SK-N-SH (cell line): ENCODE data around the gene SLC22A8. TPM values are rescaled to one million over a fixed set of nuclear protein-coding genes. Genes with fewer than 3 reads are reported as not detected.

Experiments
- CTCF ChIA-PET: fragments of 300-600, 350-600 bp; formaldehyde crosslinking; extraction: SDS; loops from one replicate; lab custom pipeline; 2021; lab: Yijun Ruan, JAX
- POLR2A ChIA-PET: fragments of 350-600 bp; sonication (Branson Sonifier 250); formaldehyde crosslinking; extraction: SDS; loops from one replicate; lab custom pipeline; 2020; ENCODE audit warnings: antibody characterized with exemption, inconsistent platforms; lab: Yijun Ruan, JAX
- DNase-seq: peaks from one replicate; pipeline ENCODE4 v3.0.0; 2012
- H2AFZ ChIP-seq: fragments of 200-600 bp; sonication (generic); 2 replicates; pipeline ENCODE4 v1.8.1; 2016; ENCODE audit warnings: antibody characterized with exemption, mild to moderate bottlenecking, low read depth
- H3F3A ChIP-seq: fragments of 200-600 bp; sonication (generic); replicated peaks from 2 replicates; pipeline ENCODE3; 2016; ENCODE audit warnings: antibody characterized with exemption, mild to moderate bottlenecking; ENCODE audit not compliant: insufficient read depth
- H3K27ac ChIP-seq, 2 experiments: fragments of 200-500 bp in 1 of 2; fragments of 200-600 bp in 1 of 2; sonication (Bioruptor generic) in 1 of 2; sonication (generic), shearing (Covaris generic) in 1 of 2; 2 replicates each; pipeline versions ENCODE4 v1.5.1 to v1.6.1; 2014 to 2016; ENCODE audit warnings: low read depth in 2 of 2, inconsistent platforms in 1 of 2, low read length in 1 of 2, mild to moderate bottlenecking in 1 of 2, mixed read lengths in 1 of 2
- H3K27me3 ChIP-seq: fragments of 200-600 bp; sonication (generic), shearing (Covaris generic); 2 replicates; pipeline ENCODE4 v1.6.1; 2016; ENCODE audit warnings: mixed run types; ENCODE audit not compliant: insufficient read depth
- H3K36me3 ChIP-seq, 2 experiments: fragments of 200-500 bp in 1 of 2; fragments of 200-600 bp in 1 of 2; sonication (Bioruptor generic) in 1 of 2; sonication (generic) in 1 of 2; replicated peaks in 1 of 2; 2 replicates each; pipeline versions ENCODE3 to v1.5.1; 2014 to 2016; ENCODE audit warnings: low read length in 1 of 2, mild to moderate bottlenecking in 1 of 2; ENCODE audit not compliant: insufficient read depth in 2 of 2, control insufficient read depth in 1 of 2
- H3K4me1 ChIP-seq, 2 experiments: fragments of 200-500 bp in 1 of 2; fragments of 200-600 bp in 1 of 2; sonication (Bioruptor generic) in 1 of 2; sonication (generic), shearing (Covaris generic) in 1 of 2; 2 replicates each; pipeline versions ENCODE4 v1.5.1 to v1.6.1; 2014 to 2016; ENCODE audit warnings: low read depth in 1 of 2, low read length in 1 of 2, mixed run types in 1 of 2; ENCODE audit not compliant: insufficient read depth in 2 of 2, control insufficient read depth in 1 of 2
- H3K4me2 ChIP-seq: fragments of 200-600 bp; sonication (generic), shearing (Covaris generic); 2 replicates; pipeline ENCODE4 v1.6.1; 2017; ENCODE audit warnings: mixed run types
- H3K4me3 ChIP-seq, 2 experiments: fragments of 200-500 bp in 1 of 2; fragments of 200-600 bp in 1 of 2; sonication (Bioruptor generic) in 1 of 2; sonication (generic), shearing (Covaris generic) in 1 of 2; 2 replicates each; pipeline versions ENCODE4 v1.5.1 to v1.8.1; 2014 to 2016; ENCODE audit warnings: low read depth in 2 of 2, inconsistent platforms in 1 of 2, low read length in 1 of 2, mild to moderate bottlenecking in 1 of 2, mixed read lengths in 1 of 2, moderate library complexity in 1 of 2
- H3K79me2 ChIP-seq: fragments of 200-600 bp; sonication (generic); 2 replicates; pipeline ENCODE4 v1.8.1; 2017; ENCODE audit warnings: mild to moderate bottlenecking; ENCODE audit not compliant: insufficient read depth
- H3K9ac ChIP-seq: fragments of 200-600 bp; sonication (generic); 2 replicates; pipeline ENCODE4 v1.6.1; 2017; ENCODE audit warnings: mixed run types
- H3K9me2 ChIP-seq: fragments of 200-600 bp; sonication (generic); 2 replicates; pipeline ENCODE4 v1.6.1; 2017; ENCODE audit warnings: mixed run types
- H3K9me3 ChIP-seq: fragments of 200-600 bp; sonication (generic); 2 replicates; pipeline ENCODE4 v1.6.1; 2017; ENCODE audit warnings: mixed run types, mild to moderate bottlenecking, moderate library complexity
- H4K20me1 ChIP-seq: fragments of 200-600 bp; sonication (generic); 2 replicates; pipeline ENCODE4 v1.6.1; 2017; ENCODE audit warnings: mild to moderate bottlenecking, mixed run types; ENCODE audit not compliant: insufficient read depth
- CHD2 ChIP-seq: fragments of 150-350 bp; IDR thresholded peaks from 2 replicates; pipeline ENCODE4 v1.6.1; 2018; ENCODE audit warnings: low read length; ENCODE audit not compliant: partially characterized antibody
- EP300 ChIP-seq, 2 experiments: IDR thresholded peaks; 2 replicates each; pipeline versions ENCODE4 v1.4.0 to v1.6.1; 2012; ENCODE audit warnings: borderline replicate concordance in 1 of 2, low read depth in 1 of 2, low read length in 1 of 2
- EZH2phosphoT487 ChIP-seq: fragments of 200-600 bp; sonication (generic); IDR thresholded peaks from 2 replicates; pipeline ENCODE4 v1.6.1; 2017; ENCODE audit warnings: low read depth, mixed run types, mild to moderate bottlenecking, antibody characterized with exemption, moderate library complexity, borderline replicate concordance
- FOSL2 ChIP-seq: IDR thresholded peaks from 2 replicates; pipeline ENCODE4 v1.4.0; 2012; ENCODE audit warnings: low read depth, mild to moderate bottlenecking, moderate library complexity, borderline replicate concordance
- FOXJ3 ChIP-seq: sonication (generic); formaldehyde crosslinking; IDR thresholded peaks from 2 replicates; pipeline ENCODE4 v1.5.1; 2020; ENCODE audit warnings: mild to moderate bottlenecking, missing genetic modification reagents
- FOXM1 ChIP-seq: IDR thresholded peaks from 2 replicates; pipeline ENCODE4 v1.4.0; 2012; ENCODE audit warnings: low read depth, mild to moderate bottlenecking
- MEF2A ChIP-seq: IDR thresholded peaks from 2 replicates; pipeline ENCODE4 v1.4.0; 2012; ENCODE audit warnings: low read depth, borderline replicate concordance
- RCOR1 ChIP-seq: fragments of 150-350 bp; IDR thresholded peaks from 2 replicates; pipeline ENCODE4 v1.6.1; 2017; ENCODE audit warnings: antibody characterized with exemption, low read length
- REST ChIP-seq: IDR thresholded peaks from 2 replicates; pipeline ENCODE4 v1.6.1; 2012; ENCODE audit warnings: mild to moderate bottlenecking, low read depth, low read length, moderate library complexity
- TAF1 ChIP-seq: IDR thresholded peaks from 2 replicates; pipeline ENCODE4 v1.6.1; 2012; ENCODE audit warnings: low read depth, mild to moderate bottlenecking, low read length, moderate library complexity, borderline replicate concordance
- TEAD4 ChIP-seq: IDR thresholded peaks from 2 replicates; pipeline ENCODE4 v1.4.0; 2012; ENCODE audit warnings: mild to moderate bottlenecking, borderline replicate concordance; ENCODE audit not compliant: insufficient read depth
- USF1 ChIP-seq: IDR thresholded peaks from 2 replicates; pipeline ENCODE4 v1.4.0; 2012; ENCODE audit warnings: low read depth, borderline replicate concordance
- USF2 ChIP-seq: fragments of 150-350 bp; IDR thresholded peaks from 2 replicates; pipeline ENCODE4 v1.6.1; 2017; ENCODE audit warnings: antibody characterized with exemption, low read length, low read depth, borderline replicate concordance
- WGBS: methylation state at CpG from one replicate; pipeline ENCODE4 v1.1.6; 2017; ENCODE audit warnings: low lambda C conversion rate; 5-methylcytosine and 5-hydroxymethylcytosine counted together
- polyA plus RNA-seq, 3 experiments: library from polyadenylated mRNA; depleted of rRNA; stranded (reverse); fragments of >200 nt; gene quantifications; 2 replicates each; pipeline ENCODE4 v1.2.3, GENCODE V29; 2012

Gene SLC22A8
- polyA plus RNA-seq, 1 of the 3 experiments (the other 2 are of a cell fraction) = not detected

- no peak overlapping the region for H2AFZ ChIP-seq
- H3K79me2 ChIP-seq = no peaks in the 10 kb centered on the region
- H3K9me2 ChIP-seq = no peaks in the 10 kb centered on the region
- no peak overlapping the region for H3K4me2 ChIP-seq
- CTCF ChIA-PET = interaction anchor here (1.7 kb wide), 1 partner anchor 9 kb away, joined by 8 read pairs; no protein-coding TSS in a partner anchor
- no peaks in the 10 kb centered on the region for H3F3A ChIP-seq
- POLR2A ChIA-PET = no interaction called here
- H3K4me3 ChIP-seq = no peak overlapping the region
- no peak for TF ChIP-seq TAF1
- no peak for TF ChIP-seq TEAD4
- no peak for DNase-seq
- no peak overlapping the region for H3K27ac ChIP-seq
- H3K4me1 ChIP-seq = no peaks in the 10 kb centered on the region
- 51% methylated on average over 3 of the region's 3 CpGs for WGBS
- no peaks in the 10 kb centered on the region for H3K36me3 ChIP-seq
- no peaks in the 10 kb centered on the region for H3K27me3 ChIP-seq
- no peaks in the 10 kb centered on the region for H3K9me3 ChIP-seq
- H3K9ac ChIP-seq = no peak overlapping the region
- H4K20me1 ChIP-seq = no peaks in the 10 kb centered on the region
Observed at GRCh38 chr11:62985041-62985750, 30.4 kb downstream of the SLC22A8 start.

- H3K4me3 ChIP-seq = no peak within 1 kb of the TSS
- no peak for TF ChIP-seq EP300 (IDR thresholded peaks at IDR 0.05; ENCODE audit: borderline replicate concordance in 1 of 2, low read depth in 1 of 2, low read length in 1 of 2)
- no peak for TF ChIP-seq FOXM1
- no peak for TF ChIP-seq MEF2A
- no peak for TF ChIP-seq FOSL2
- no peak for TF ChIP-seq TEAD4
- no peaks in the 10 kb centered on the region for H3F3A ChIP-seq
- no peaks in the 10 kb centered on the region for H3K4me1 ChIP-seq
- DNase-seq = no peak
- H3K9me3 ChIP-seq = no peaks in the 10 kb centered on the region
- no peak within 1 kb of the TSS for H3K9ac ChIP-seq
- no peaks in the 10 kb centered on the region for H3K36me3 ChIP-seq
- H2AFZ ChIP-seq = no peak within 1 kb of the TSS
- no peaks in the 10 kb centered on the region for H3K79me2 ChIP-seq
- 29% methylated on average over 1 of the region's 14 CpGs for WGBS
- POLR2A ChIA-PET = no interaction called here
- no peak within 1 kb of the TSS for H3K27ac ChIP-seq
- CTCF ChIA-PET = interaction anchor here (1.5 to 1.7 kb wide), 2 partner anchors 9 to 78 kb away, joined by 5 to 8 read pairs; no protein-coding TSS in a partner anchor
- no peaks in the 10 kb centered on the region for H3K9me2 ChIP-seq
- H3K4me2 ChIP-seq = no peak within 1 kb of the TSS
- no peaks in the 10 kb centered on the region for H3K27me3 ChIP-seq
- H4K20me1 ChIP-seq = no peaks in the 10 kb centered on the region
Observed at GRCh38 chr11:62984451-62984991, 31.1 kb downstream of the SLC22A8 start, which contains the start of gene SLC22A6. TSS of gene SLC22A6 (minus strand) at chr11:62984967. CDS start at chr11:62984690, 277 bp downstream.

- Histone ChIP-seq H3K27ac (no peak overlapping the region), H3F3A (no peaks in the 10 kb centered on the region), H3K4me3 (no peak overlapping the region), H3K36me3 (no peaks in the 10 kb centered on the region), H3K4me2 (no peak overlapping the region), H3K4me1 (no peaks in the 10 kb centered on the region), H3K9me2 (no peaks in the 10 kb centered on the region), H3K9me3 (no peaks in the 10 kb centered on the region), H3K79me2 (no peaks in the 10 kb centered on the region), H3K27me3 (no peaks in the 10 kb centered on the region), H4K20me1 (no peaks in the 10 kb centered on the region), H2AFZ (no peak overlapping the region), H3K9ac (no peak overlapping the region)
- DNase-seq = no peak
- no peak for TF ChIP-seq USF1
- no peak for TF ChIP-seq REST
- no peak for TF ChIP-seq USF2
- TF ChIP-seq FOXJ3 (CRISPR knock-in tag) = no peak
- no peak for TF ChIP-seq RCOR1
- TF ChIP-seq EZH2phosphoT487 = no peak
- TF ChIP-seq CHD2 = no peak
- 71% methylated on average over 10 of the region's 13 CpGs for WGBS
- CTCF ChIA-PET = interaction anchor here (1.0 to 1.7 kb wide), 3 partner anchors 8 to 77 kb away, joined by 3 to 8 read pairs (median 5); no protein-coding TSS in a partner anchor
- POLR2A ChIA-PET = no interaction called here
Observed at GRCh38 chr11:62983536-62984199, 32.0 kb downstream of the SLC22A8 start.
